ENCODE measurements around the gene BHMT. TPM values are rescaled to one million over a fixed set of nuclear protein-coding genes. Genes with fewer than 3 reads are reported as not detected.
"Not testable (repeated sequence)": the region's sequence is repeated elsewhere in the genome, so short reads cannot be mapped to it uniquely, and the experiment has no call there.

The BHMT gene
- total RNA-seq, 1 donor from 2014 or later, result not detected

DNA sequence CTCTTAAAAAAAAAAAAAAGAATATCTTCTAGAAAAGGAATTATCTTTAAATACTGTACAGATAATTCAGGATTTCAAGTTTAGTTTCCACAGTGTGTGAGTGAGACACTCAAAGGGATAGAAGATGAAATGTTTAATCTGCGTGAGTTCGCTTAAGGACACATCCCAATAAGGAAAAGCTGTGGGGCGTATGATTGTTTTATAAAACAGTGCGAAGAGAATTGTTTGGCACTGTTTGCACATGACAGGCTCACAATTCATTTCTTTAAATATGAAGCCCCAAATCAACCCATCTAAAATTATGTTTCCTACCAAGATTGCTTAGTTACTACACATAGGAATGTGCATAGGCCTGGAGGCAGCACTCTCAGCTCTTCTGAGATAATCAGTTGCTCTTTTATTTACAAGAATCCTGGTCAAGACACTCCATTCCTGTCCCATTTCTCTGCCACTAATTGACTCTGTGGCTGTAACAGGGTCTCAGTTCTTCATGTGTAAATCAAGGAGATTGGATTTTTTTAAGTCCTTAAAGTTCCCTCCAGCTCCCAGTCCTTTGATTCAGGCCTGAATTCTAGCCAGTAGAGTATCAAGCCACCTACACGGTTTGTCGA lies 60.1 kb downstream of the BHMT start:
- intact Hi-C loops (cut with micrococcal nuclease), result no loop called here

DNA sequence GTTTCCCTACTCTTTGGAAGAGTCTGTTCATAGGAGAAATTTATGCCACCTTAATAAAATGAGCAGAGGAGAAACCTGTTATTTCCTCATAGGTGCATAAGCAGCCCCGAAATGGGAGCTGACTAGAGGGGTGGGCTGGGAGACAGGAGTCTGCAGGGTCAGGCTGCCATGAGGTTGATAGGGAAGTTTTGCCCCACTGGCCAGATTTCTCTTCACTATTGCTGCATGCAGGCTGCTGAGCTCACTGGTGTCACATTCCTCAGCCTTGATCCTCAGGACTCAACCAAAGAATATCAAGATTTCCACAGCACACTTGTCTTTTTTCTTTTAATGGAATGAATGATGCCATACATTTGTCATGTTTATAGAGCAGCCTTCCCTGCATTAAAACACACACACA lies 60.7 kb downstream of the BHMT start:
- intact Hi-C loops (cut with micrococcal nuclease), result no loop called here

GRCh38 chr5:79173626-79174025 lies 62.0 kb downstream of the BHMT start:
- intact Hi-C loops (cut with micrococcal nuclease), result no loop called here

- intact Hi-C loops (cut with micrococcal nuclease), result not testable (repeated sequence)
These were observed 68.8 kb downstream of the BHMT start for GRCh38 chr5:79180449-79180848.

- intact Hi-C loops (cut with micrococcal nuclease), result no loop called here
These were observed 69.9 kb downstream of the BHMT start for GRCh38 chr5:79181419-79182022.

Other genes starting within 250 kb of the BHMT start
- 11.6 and 13.9 TPM in 2 replicates for gene ARSB, start 126.5 kb upstream of the BHMT start, total RNA-seq
- gene DMGDH, start 42.1 kb upstream of the BHMT start, total RNA-seq, result 1.0 TPM in 1 of 2 replicates, not detected in the other
- not detected in 2 replicates for gene BHMT2, start 42.0 kb upstream of the BHMT start, total RNA-seq
- 3.6 and 3.7 TPM in 2 replicates for gene JMY, start 124.3 kb downstream of the BHMT start, total RNA-seq

Data from T-helper 2 cell treated with Interferon-gamma antibody and Interleukin-4, amounts not matched to agents 100 ng/mL and 5 ng/mL, for 36 hours (primary cell).